Measurements from ENCODE around the gene MB21D2.

DNA sequence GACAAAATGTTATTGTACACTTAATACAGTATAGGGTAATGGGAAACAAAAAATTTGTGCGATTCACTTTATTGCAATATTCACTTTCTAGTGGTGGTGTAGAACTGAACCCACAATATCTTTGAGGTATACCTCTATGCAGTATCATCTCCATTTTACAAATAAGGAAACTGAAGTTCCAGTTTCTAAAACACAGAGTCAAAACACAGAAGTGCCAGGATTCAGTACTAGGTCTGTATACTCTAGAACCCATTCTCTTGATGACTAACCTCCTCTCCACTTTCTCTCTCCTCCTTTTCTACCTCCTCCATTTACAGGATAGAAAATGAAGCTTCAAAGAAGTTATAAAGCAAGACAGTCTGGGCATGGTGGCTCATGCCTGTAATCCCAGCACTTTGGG lies 62.2 kb downstream of the MB21D2 start:
- TF ChIP-seq, protein P1, sequence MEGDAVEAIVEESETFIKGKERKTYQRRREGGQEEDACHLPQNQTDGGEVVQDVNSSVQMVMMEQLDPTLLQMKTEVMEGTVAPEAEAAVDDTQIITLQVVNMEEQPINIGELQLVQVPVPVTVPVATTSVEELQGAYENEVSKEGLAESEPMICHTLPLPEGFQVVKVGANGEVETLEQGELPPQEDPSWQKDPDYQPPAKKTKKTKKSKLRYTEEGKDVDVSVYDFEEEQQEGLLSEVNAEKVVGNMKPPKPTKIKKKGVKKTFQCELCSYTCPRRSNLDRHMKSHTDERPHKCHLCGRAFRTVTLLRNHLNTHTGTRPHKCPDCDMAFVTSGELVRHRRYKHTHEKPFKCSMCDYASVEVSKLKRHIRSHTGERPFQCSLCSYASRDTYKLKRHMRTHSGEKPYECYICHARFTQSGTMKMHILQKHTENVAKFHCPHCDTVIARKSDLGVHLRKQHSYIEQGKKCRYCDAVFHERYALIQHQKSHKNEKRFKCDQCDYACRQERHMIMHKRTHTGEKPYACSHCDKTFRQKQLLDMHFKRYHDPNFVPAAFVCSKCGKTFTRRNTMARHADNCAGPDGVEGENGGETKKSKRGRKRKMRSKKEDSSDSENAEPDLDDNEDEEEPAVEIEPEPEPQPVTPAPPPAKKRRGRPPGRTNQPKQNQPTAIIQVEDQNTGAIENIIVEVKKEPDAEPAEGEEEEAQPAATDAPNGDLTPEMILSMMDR (IDR thresholded peaks at IDR 0.05) = no peak
- TF ChIP-seq EP300 (IDR thresholded peaks at IDR 0.05) = no peak
- no peak for TF ChIP-seq POLR2A (IDR thresholded peaks at IDR 0.05)
- no peak for TF ChIP-seq POLR2AphosphoS5 (IDR thresholded peaks at IDR 0.05)
